NCI-H1105 (cell line): ENCODE results near the gene PARN.
"Not testable (repeated sequence)": the region's sequence is repeated elsewhere in the genome, so short reads cannot be mapped to it uniquely, and the experiment has no call there.

Experiments
- DNase-seq: peaks from one replicate; lab custom pipeline; 2025; lab: John Stamatoyannopoulos, UW

Gene PARN, protein sequence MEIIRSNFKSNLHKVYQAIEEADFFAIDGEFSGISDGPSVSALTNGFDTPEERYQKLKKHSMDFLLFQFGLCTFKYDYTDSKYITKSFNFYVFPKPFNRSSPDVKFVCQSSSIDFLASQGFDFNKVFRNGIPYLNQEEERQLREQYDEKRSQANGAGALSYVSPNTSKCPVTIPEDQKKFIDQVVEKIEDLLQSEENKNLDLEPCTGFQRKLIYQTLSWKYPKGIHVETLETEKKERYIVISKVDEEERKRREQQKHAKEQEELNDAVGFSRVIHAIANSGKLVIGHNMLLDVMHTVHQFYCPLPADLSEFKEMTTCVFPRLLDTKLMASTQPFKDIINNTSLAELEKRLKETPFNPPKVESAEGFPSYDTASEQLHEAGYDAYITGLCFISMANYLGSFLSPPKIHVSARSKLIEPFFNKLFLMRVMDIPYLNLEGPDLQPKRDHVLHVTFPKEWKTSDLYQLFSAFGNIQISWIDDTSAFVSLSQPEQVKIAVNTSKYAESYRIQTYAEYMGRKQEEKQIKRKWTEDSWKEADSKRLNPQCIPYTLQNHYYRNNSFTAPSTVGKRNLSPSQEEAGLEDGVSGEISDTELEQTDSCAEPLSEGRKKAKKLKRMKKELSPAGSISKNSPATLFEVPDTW

GRCh38 chr16:14629919-14630619, at the start of gene PARN:
Gene PARN (minus strand): TSS chr16:14630260. CDS start chr16:14630125, 135 bp downstream.
- peak; percentile 92 for DNase-seq

DNA sequence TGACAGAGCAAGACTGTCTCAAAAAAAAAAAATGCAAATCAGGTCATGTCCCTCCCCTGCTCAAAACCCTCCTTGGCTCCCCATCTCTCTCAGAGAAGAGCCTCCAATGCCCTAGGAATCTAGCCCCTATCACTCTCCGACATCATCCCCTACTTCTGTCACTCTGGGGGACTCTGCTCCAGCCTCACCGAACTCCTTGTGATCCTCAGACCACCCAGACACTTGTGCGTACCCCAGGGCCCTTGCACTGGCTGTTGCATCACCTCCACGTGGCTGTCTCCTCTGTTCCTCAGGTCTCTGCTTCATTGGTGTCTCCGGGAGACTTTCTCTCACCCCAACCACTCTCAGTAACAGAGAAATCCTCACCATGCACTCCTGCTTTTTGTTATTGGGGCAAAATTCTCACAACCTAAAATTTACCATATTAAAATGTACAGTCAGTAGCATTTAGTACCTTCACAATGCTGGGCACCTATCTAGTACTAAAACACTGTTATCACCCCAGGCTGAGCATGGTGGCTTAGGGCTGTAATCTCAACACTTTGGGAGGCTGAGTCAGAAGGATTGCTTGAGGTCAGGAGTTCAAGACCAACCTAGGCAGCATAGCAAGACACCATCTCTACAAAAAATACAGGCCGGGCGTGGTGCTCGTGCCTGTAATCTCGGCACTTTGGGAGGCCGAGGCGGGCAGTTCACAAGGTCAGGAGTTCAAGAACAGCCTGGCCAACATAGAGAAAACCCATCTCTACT, 48.9 kb upstream of the PARN start:
- DNase-seq = no peak

DNA sequence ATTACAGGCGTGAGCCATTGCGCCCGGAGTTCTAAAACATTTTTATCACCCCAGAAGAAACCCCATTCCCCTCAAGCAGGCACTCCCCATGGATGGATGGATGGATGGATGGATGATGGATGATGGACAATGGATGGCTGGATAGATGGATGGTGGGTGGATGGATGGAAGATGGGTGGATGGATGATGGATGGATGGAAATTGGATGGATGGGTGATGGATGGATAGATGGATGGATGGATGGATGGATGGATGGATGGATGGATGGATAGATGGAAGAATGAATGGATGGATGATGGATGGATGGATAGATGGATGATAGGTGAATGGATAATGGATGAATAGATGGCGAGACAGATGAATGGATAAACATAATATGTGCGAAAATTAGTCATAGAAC, 47.6 kb upstream of the PARN start:
- DNase-seq = no peak

DNA sequence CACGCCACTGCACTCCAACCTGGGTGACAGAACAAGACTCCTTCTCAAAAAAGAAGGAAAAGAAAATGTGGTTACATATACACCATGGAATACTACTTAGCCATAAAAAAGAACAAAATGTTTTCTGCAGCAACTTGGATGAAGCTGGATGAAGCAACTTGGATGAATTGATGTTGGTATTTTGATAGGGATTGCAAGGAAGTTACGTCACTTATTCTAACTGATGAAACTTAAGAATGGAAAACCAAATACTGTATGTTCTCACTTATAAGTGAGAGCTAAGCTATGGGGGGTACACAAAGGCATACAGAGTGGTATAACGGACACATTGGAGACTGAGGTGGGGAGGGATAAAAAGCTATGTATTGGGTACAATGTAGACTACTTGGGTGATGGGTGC, 46.6 kb upstream of the PARN start:
- DNase-seq = no peak

- no peak for DNase-seq
These were observed 42.4 kb upstream of the PARN start for GRCh38 chr16:14672403-14672971.

- no peak for DNase-seq
These were observed 39.7 kb upstream of the PARN start for GRCh38 chr16:14669776-14670175.

DNA sequence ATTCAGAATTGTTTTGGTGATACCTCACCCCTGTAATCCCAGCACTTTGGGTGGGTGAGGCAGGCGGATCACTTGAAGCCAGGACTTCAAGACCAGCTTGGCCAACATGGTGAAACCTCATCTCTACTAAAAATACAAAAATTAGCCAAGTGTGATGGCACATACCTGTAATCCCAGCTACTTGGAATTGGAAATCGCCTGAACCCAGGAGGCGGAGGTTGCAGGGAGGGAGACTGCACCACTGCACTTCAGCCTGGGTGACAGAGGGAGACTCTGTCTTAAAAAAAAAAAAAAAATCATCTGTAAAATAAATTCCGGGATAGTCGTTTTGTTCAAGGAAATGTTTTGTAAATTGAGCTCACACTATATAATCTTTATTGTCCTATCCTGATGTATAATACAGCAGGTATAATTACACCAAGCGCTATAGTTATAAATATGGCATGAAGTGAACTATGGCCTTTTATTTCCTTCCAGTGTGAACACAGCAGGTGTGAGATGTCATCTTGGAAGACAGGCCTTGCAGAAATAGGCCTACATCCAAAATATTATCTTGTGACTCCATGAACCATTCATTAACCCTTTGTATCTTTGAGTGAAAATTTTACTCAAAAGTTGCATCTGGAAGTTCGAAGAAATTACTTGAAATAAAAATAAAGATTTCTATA, 38.6 kb upstream of the PARN start:
- DNase-seq = no peak

- no peak for DNase-seq
These were observed 37.5 kb upstream of the PARN start for GRCh38 chr16:14667347-14668266.

GRCh38 chr16:14658063-14658462, 28.0 kb upstream of the PARN start:
- no peak for DNase-seq

DNA sequence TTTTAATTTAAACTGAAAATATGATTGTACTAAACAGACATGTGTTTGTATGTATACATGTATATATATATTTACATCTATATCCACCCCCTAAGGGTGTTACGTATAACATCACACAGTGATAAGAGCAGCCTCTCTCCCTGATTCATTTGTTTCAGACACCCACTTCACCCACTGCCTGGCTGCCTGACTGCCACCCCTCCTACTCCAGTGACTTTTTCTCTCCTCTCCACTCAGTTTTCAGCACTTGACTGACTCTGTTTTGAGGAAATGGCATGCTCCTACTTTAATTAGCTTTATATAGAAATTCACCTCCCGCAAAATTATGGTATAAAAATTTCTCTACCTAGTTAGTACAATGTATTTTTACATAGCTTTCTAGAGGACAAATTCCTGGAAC, 22.7 kb upstream of the PARN start:
- no peak for DNase-seq

DNA sequence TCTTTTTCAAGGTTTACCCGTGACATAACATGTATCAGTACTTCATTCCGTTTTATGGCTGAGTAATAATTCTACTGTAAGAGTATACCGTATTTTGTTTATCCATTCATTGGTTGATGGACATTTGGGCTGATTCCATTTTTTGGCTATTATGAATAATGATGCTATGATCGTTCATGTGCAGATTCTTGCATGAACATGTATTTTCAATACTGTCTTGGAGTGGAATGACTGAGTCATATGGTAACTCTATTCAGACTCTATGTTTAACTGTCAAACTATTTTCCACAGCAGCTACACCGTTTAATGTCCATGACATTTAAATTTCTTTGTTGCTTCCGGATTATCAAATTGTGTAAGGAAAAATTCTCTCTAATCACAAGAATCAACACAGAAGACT, 20.6 kb upstream of the PARN start:
- DNase-seq = no peak

- DNase-seq = no peak
These were observed 19.8 kb upstream of the PARN start for GRCh38 chr16:14649816-14650215.

- no peak for DNase-seq
These were observed 11.9 kb upstream of the PARN start for GRCh38 chr16:14641926-14642325.

DNA sequence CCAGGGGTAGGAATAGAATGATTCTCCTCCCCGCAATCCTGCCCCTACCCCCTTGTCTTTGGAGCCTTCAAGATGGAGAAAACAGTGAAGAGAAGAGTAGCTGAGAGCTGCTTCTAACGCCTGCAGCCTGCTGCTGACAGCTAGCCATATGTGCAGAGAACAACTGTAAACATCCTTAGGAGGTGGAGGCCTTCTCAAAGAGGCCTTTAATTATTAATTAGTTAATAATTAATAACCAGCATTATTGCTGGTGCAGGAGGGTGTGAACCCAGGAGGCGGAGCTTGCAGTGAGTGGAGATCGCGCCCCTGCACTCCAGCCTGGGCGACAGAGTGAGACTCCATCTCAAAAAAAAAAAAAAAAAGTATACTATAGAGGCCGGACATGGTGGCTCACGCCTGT, 11.1 kb upstream of the PARN start:
- no peak for DNase-seq

DNA sequence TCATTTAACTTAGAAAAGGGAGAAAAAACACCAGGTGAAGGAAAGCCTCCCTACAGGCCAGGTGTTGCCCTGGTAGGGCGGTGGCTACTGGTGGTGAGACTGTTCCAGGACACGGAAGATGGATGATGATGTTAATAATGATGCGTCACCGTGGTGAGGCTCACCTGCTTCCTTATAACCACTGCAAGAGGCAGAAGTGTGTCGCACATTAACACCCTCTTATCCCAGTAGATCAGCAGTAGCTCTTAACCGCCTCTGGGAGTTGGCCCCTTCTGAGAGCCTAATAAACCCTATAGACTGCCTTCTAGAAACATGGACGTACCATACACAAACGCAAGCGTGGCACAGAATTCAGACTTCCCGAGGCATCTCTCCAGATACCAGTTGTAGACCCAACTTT, 10.5 kb upstream of the PARN start:
- no peak for DNase-seq

DNA sequence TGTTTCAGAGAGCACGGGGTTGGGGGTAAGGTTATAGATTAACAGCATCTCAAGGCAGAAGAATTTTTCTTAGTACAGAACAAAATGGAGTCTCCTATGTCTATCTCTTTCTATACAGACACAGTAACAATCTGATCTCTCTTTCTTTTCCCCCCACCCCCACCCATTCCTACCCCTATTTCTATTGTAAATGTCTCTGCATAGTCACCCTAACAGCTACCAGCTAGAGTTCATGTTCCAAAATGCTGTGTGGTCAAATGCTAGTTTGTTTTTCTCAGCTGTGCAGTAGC, 6.8 kb upstream of the PARN start:
- not testable (repeated sequence) for DNase-seq

- not testable (repeated sequence) for DNase-seq
These were observed 6.3 kb upstream of the PARN start for GRCh38 chr16:14636179-14636950.

DNA sequence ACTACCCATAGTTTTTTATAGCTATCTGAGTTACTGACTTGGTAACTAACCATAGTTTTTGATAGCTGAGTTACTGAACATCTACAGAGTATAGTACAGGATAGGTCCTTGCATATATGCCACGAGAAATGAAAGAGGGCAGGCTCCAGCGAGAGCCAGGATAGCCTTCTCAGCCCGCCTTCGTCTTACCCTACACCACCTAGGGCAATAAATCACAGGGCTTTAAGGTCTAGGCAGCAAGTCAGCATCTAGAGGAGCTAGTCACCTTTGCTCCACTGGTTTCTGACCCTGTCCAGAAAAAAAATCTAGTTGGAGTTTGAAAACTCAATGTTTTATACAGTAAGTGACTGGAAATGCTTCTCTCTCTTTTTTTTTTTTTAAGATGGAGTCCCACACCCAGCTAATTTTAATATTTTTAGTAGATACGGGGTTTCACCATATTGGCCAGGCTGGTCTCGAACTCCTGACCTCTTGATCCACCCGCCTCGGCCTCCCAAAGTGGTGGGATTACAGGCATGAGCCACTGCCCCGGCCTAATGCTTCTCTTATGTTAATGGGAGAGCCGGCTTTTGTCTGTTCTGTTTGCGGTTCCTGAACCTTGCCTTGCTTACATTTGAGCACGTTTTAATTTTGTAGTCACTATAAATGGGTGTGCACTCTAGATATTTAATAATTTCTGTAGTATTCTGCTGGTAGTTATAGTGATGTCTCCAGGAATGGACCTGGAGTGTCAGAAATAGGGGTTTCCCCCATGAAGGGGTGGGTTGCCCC, 5.5 kb upstream of the PARN start:
- DNase-seq = no peak

GRCh38 chr16:14634389-14634725, 4.3 kb upstream of the PARN start:
- DNase-seq = no peak
